Dendritic cell treated with granulocyte-macrophage colony-stimulating factor and Interleukin-4, amounts not matched to agents 40 ng/mL and 50 ng/mL, for 4 days (primary cell): Measurements from ENCODE around the gene TEPSIN.

Experiments
- H3K27ac Mint-ChIP-seq: one replicate; pipeline ENCODE4 v1.8.0; 2022; ENCODE audit warnings: mild to moderate bottlenecking, mixed read lengths
- H3K27me3 Mint-ChIP-seq: one replicate; pipeline ENCODE4 v1.8.0; 2022; ENCODE audit warnings: mild to moderate bottlenecking, mixed read lengths
- H3K36me3 Mint-ChIP-seq: one replicate; pipeline ENCODE4 v1.8.0; 2022; ENCODE audit warnings: low read depth, mixed read lengths
- H3K4me1 Mint-ChIP-seq: one replicate; pipeline ENCODE4 v1.8.0; 2022; ENCODE audit warnings: low read depth, mixed read lengths
- H3K4me3 Mint-ChIP-seq: one replicate; pipeline ENCODE4 v1.8.0; 2022; ENCODE audit warnings: mild to moderate bottlenecking, moderate library complexity, mixed read lengths
- H3K9me3 Mint-ChIP-seq: one replicate; pipeline ENCODE4 v1.8.0; 2022; ENCODE audit warnings: mixed read lengths
- intact Hi-C: fragments of 100-400 bp; cut with micrococcal nuclease; formaldehyde crosslinking; loops from one replicate; pipeline ENCODE4 v1.15.0; 2022

Gene TEPSIN

GRCh38 chr17:81221371-81221841 is 17.4 kb downstream of the TEPSIN start:
- Mint-ChIP-seq H3K27me3 (peaks cover 1% of the 10 kb centered on the region), H3K27ac (peak overlapping the region; percentile 16), H3K36me3 (peaks cover 39% of the 10 kb centered on the region), H3K4me3 (peak overlapping the region; percentile 78), H3K4me1 (peaks cover 27% of the 10 kb centered on the region), H3K9me3 (no peaks in the 10 kb centered on the region)
- intact Hi-C loops = no loop called here

GRCh38 chr17:81219476-81220180 is 19.2 kb downstream of the TEPSIN start:
- H3K9me3 Mint-ChIP-seq = no peaks in the 10 kb centered on the region
- no peak overlapping the region for H3K4me3 Mint-ChIP-seq
- H3K4me1 Mint-ChIP-seq = peaks cover 27% of the 10 kb centered on the region
- peaks cover 44% of the 10 kb centered on the region for H3K36me3 Mint-ChIP-seq
- H3K27me3 Mint-ChIP-seq = peaks cover 1% of the 10 kb centered on the region
- no peak overlapping the region for H3K27ac Mint-ChIP-seq
- intact Hi-C loops = no loop called here

GRCh38 chr17:81218991-81219390 is 19.9 kb downstream of the TEPSIN start:
- no peaks in the 10 kb centered on the region for H3K9me3 Mint-ChIP-seq
- no peak overlapping the region for H3K27ac Mint-ChIP-seq
- intact Hi-C loops = no loop called here
- H3K36me3 Mint-ChIP-seq = peaks cover 44% of the 10 kb centered on the region
- H3K4me1 Mint-ChIP-seq = peaks cover 27% of the 10 kb centered on the region
- no peak overlapping the region for H3K4me3 Mint-ChIP-seq
- peaks cover 1% of the 10 kb centered on the region for H3K27me3 Mint-ChIP-seq

DNA sequence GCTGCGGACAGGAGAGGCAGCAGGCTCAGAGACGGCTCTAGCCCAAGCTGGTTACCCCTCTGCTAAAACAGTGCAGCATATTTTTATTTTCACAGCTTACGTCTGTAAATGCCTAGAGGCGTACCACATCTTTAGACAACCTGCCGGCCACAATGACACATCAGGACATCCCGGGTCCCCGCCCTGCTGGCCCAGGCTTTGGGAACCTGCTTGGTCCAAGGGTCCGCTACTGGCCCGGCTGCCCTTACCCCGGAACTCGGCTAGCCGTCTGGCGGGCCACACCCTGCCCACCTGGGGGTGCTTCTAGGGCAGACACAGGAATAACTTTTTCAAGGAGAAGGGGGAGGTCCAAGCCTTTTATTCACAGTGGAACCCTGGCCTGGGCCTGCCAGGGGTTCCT is 20.4 kb downstream of the TEPSIN start:
- no peak overlapping the region for H3K4me3 Mint-ChIP-seq
- peaks cover 21% of the 10 kb centered on the region for H3K4me1 Mint-ChIP-seq
- no peak overlapping the region for H3K27ac Mint-ChIP-seq
- no peaks in the 10 kb centered on the region for H3K9me3 Mint-ChIP-seq
- peaks cover 1% of the 10 kb centered on the region for H3K27me3 Mint-ChIP-seq
- H3K36me3 Mint-ChIP-seq = peaks cover 44% of the 10 kb centered on the region
- intact Hi-C loops = no loop called here

GRCh38 chr17:81217491-81217890 is 21.4 kb downstream of the TEPSIN start:
- Mint-ChIP-seq H3K4me3 (no peak overlapping the region), H3K27ac (no peak overlapping the region), H3K9me3 (no peaks in the 10 kb centered on the region), H3K27me3 (peaks cover 1% of the 10 kb centered on the region), H3K4me1 (peaks cover 18% of the 10 kb centered on the region), H3K36me3 (peaks cover 44% of the 10 kb centered on the region)
- intact Hi-C loops = no loop called here

DNA sequence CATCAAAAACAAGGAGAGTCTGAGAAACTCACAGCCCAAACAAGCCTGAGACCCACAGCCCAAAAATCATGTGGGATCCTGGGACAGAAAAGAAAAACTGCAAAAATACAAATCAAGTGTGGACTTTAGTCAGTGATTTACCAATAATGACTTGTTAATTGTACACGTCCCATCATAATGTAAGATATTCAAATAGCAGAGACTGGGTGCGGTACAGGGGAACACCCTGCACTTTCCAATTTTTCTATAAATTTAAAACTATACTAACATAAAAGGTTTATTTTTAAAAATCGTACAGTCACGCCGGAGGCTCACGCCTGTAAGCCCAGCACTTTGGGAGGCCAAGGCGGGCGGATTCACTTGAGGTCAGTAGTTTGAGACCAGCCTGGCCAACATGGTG is 24.9 kb downstream of the TEPSIN start:
- intact Hi-C loops = no loop called here
- H3K27ac Mint-ChIP-seq = no peak overlapping the region
- peaks cover 13% of the 10 kb centered on the region for H3K4me1 Mint-ChIP-seq
- H3K9me3 Mint-ChIP-seq = no peaks in the 10 kb centered on the region
- H3K27me3 Mint-ChIP-seq = no peaks in the 10 kb centered on the region
- no peak overlapping the region for H3K4me3 Mint-ChIP-seq
- peaks cover 30% of the 10 kb centered on the region for H3K36me3 Mint-ChIP-seq

- Mint-ChIP-seq H3K4me3 (no peak overlapping the region), H3K27me3 (no peaks in the 10 kb centered on the region), H3K27ac (no peak overlapping the region), H3K9me3 (no peaks in the 10 kb centered on the region), H3K36me3 (peaks cover 29% of the 10 kb centered on the region), H3K4me1 (peaks cover 17% of the 10 kb centered on the region)
- intact Hi-C loops = no loop called here
These were observed 26.5 kb downstream of the TEPSIN start for GRCh38 chr17:81212365-81212764.

GRCh38 chr17:81210868-81211267 is 28.0 kb downstream of the TEPSIN start:
- Mint-ChIP-seq H3K36me3 (peaks cover 29% of the 10 kb centered on the region), H3K9me3 (no peaks in the 10 kb centered on the region), H3K4me1 (peaks cover 17% of the 10 kb centered on the region), H3K4me3 (no peak overlapping the region), H3K27me3 (no peaks in the 10 kb centered on the region), H3K27ac (peak overlapping the region; percentile 12)
- intact Hi-C loops = no loop called here

DNA sequence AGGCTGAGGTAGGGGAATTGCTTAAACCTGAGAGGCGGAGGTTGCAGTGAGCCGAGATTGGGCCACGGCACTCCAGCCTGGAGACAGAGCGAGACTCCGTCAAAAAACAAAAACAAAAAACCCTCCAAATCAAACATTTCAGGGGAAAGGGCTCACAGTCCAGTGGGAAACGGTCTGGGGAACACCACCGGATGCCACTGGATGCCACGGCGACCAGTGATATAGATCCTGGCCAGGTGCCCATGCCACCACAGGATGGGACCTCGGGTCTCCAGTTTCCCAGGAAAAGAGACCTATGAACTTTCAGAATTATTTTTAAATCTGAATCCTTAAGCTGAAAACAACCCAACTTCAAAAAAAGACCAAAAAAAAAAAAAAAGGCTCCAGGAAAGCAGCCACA is 28.4 kb downstream of the TEPSIN start:
- intact Hi-C loops = no loop called here
- no peaks in the 10 kb centered on the region for H3K27me3 Mint-ChIP-seq
- H3K9me3 Mint-ChIP-seq = no peaks in the 10 kb centered on the region
- peaks cover 17% of the 10 kb centered on the region for H3K4me1 Mint-ChIP-seq
- H3K4me3 Mint-ChIP-seq = no peak overlapping the region
- peaks cover 33% of the 10 kb centered on the region for H3K36me3 Mint-ChIP-seq
- peak overlapping the region; percentile 12 for H3K27ac Mint-ChIP-seq

- Mint-ChIP-seq H3K36me3 (peaks cover 46% of the 10 kb centered on the region), H3K4me1 (peaks cover 17% of the 10 kb centered on the region), H3K4me3 (no peak overlapping the region), H3K9me3 (no peaks in the 10 kb centered on the region), H3K27ac (no peak overlapping the region), H3K27me3 (no peaks in the 10 kb centered on the region)
- intact Hi-C loops = no loop called here
These were observed 29.7 kb downstream of the TEPSIN start for GRCh38 chr17:81209141-81209540.

- H3K27me3 Mint-ChIP-seq = no peaks in the 10 kb centered on the region
- H3K4me3 Mint-ChIP-seq = no peak overlapping the region
- H3K27ac Mint-ChIP-seq = no peak overlapping the region
- no peaks in the 10 kb centered on the region for H3K9me3 Mint-ChIP-seq
- peaks cover 17% of the 10 kb centered on the region for H3K4me1 Mint-ChIP-seq
- H3K36me3 Mint-ChIP-seq = peaks cover 51% of the 10 kb centered on the region
- intact Hi-C loops = no loop called here
These were observed 30.2 kb downstream of the TEPSIN start for GRCh38 chr17:81208651-81209050.

DNA sequence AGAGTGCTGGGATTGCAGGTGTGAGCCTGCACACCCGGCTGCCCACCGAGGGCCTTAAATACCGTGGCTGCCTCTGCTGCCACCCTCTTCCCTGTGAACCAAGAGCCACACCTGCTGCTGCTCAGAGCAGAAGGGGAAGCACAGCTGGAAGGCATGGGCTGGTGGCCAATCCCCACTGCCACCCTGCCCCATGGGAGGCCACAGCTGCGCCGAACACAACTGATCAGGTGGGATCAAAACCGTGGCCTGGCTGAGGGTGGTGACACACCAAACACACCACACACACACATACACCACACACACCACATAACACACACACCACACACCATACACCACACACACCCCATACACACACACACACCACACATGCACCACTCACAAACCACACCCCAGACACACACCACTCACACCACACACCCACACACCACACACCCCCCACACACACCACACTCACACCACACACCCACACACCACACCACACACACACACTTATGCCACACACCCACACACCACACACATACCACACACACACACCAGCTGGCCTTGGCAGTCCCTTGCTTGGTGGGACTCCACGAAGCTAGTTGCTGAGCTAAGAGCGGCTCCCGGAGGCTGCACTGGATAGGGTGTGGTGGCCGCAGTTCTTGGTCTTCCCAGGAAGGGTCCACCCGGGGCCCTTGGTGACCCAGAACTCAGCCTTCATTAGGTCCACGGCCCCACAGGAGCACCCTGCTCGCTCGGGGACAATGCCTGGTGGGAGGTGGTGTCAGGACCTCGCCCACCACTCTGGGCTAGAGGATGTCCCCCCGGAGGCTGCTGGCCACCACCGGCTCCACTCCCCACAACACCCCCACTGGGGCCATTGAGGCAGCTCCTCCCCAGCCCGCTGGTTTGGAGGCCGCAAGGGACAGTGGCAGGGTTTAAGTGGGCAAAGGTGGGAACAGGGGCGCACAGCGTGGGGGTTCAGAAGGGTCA is 31.0 kb downstream of the TEPSIN start:
- Mint-ChIP-seq H3K4me3 (no peak overlapping the region), H3K27ac (no peak overlapping the region), H3K4me1 (peaks cover 17% of the 10 kb centered on the region), H3K9me3 (no peaks in the 10 kb centered on the region), H3K27me3 (no peaks in the 10 kb centered on the region), H3K36me3 (peaks cover 58% of the 10 kb centered on the region)
- intact Hi-C loops = no loop called here

GRCh38 chr17:81206657-81207056 is 32.2 kb downstream of the TEPSIN start:
- Mint-ChIP-seq H3K4me3 (no peak overlapping the region), H3K27ac (no peak overlapping the region), H3K9me3 (no peaks in the 10 kb centered on the region), H3K36me3 (peaks cover 71% of the 10 kb centered on the region), H3K4me1 (peaks cover 17% of the 10 kb centered on the region), H3K27me3 (no peaks in the 10 kb centered on the region)
- intact Hi-C loops = no loop called here

- Mint-ChIP-seq H3K27me3 (no peaks in the 10 kb centered on the region), H3K27ac (no peak overlapping the region), H3K36me3 (peaks cover 73% of the 10 kb centered on the region), H3K9me3 (no peaks in the 10 kb centered on the region), H3K4me1 (peaks cover 14% of the 10 kb centered on the region), H3K4me3 (no peak overlapping the region)
- intact Hi-C loops = no loop called here
These were observed 32.7 kb downstream of the TEPSIN start for GRCh38 chr17:81206166-81206565.
